Limb (tissue), 2 donors: ENCODE data around the gene CCDC88B.

ENCODE experiments used
- DNase-seq, 2 donors: peaks; one replicate each; pipeline ENCODE4 v3.0.0-alpha.2; 2016; ENCODE audit errors: extremely low spot score in 2 of 2

Gene CCDC88B

DNA sequence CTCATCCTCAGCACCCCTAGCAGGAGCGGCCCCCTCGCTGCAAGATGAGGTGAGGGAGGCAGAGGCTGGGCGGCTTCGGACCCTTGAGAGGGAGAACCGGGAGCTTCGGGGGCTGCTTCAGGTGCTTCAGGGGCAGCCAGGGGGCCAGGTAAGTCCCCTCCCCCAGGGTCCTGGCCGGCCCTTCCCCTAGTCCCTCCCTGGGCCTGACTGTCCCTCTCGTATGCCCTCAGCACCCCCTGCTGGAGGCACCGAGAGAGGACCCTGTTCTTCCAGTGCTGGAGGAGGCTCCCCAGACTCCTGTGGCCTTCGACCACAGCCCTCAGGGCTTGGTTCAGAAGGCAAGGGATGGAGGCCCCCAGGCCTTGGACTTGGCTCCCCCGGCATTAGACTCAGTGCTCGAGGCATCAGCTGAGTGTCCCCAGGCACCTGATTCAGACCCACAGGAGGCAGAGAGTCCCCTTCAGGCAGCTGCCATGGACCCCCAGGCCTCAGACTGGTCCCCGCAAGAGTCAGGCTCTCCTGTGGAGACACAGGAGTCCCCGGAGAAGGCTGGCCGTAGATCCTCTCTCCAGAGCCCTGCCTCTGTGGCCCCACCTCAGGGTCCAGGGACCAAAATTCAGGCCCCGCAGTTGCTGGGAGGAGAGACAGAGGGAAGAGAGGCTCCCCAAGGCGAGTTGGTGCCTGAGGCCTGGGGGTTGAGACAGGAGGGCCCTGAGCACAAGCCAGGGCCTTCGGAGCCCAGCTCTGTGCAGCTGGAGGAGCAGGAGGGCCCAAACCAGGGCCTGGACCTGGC lies 4.0 kb downstream of the CCDC88B start:
- no peak for DNase-seq

DNA sequence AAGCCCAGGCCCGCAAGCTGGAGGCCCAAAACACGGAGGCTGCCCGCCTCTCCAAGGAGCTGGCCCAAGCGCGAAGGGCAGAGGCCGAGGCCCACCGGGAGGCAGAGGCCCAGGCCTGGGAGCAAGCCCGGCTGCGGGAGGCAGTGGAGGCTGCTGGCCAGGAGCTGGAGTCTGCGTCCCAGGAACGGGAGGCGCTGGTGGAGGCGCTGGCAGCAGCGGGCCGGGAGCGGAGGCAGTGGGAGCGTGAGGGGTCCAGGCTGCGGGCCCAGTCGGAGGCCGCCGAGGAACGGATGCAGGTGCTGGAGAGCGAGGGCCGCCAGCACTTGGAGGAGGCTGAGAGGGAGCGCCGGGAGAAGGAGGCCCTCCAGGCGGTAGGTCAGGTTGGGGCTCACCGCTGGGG lies 4.8 kb downstream of the CCDC88B start:
- no peak for DNase-seq

DNA sequence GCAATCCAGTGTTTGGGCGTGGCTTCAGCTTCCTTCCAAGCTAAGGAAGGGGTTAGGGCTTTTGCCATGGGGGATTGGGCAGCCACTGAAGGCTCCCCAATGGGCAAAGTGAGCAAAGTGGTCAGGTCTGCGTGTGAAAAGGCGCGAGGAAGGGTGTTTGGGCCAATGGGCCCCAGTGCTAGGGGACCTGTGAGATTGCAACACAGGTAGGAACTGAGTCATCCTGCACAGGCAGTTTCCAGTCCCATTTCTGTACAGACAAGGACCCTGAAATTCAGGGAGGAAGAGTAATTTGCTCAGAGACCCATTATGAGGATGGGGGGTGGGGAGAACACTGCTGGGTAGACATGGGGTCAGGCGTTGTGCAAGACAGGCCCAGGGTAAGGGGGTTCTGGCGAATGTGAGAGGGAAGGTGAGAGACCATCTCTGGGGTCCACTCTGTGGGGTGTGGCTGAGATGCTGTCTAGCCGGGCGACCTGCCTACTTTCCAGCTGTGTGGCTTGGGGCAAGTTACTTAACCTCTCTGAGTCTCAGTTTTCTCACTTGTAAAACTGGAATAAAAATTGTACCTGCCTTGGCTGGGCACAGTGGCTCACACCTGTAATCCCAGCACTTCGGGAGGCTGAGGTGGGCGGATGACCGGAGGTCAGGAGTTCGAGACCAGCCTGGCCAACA lies 7.3 kb downstream of the CCDC88B start:
- no peak for DNase-seq

DNA sequence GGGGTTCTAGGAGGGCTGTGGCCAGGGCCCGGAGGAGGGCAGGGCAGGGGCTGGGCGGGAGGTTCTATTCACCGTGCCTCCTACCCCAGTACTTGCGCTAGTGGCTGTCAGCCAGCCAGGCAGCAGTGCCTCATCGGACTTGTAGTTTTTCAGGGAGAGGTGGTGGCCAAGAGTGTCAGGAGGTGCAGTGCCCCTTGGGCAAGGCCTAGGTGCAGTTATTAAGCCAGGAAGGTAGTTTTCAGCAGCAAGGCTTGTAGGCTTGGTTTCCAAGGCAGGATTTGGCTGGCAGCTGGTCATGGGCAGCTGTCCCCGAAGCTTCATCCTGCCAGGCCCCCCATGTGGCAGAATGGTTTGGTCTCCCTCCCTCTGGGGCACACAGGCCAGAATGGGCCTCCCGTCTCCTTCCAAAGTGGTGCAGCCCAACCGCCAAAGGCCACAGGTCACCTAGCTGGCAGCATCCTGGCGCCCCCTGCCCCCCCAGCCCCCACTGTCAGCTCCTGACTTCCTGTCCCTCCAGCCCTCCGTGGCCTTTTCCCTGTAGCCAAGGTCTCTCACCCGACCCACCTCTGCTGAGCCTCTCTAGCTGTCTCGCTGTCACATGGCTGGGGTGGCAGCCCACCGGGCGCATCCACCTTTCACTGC lies 8.5 kb downstream of the CCDC88B start:
- peak in 1 of 2 donors; percentile 39 for DNase-seq

DNA sequence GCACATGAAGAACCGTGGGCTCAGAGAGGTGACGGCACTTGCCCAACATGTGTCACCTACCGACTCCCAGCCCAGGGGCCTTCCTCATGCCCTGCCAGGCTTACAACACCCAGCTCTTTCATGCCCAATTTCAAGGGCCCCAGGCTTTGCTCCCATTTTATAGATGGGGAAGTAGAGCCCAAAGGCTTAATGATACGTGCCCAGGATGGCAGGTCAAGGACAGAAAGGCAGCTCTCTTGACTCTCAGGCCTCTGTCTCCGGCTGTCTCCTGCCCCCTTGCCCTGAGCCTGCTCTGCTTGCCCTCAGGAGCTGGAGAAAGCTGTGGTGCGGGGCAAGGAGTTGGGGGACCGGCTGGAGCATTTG lies 9.0 kb downstream of the CCDC88B start:
- DNase-seq, result no peak

DNA sequence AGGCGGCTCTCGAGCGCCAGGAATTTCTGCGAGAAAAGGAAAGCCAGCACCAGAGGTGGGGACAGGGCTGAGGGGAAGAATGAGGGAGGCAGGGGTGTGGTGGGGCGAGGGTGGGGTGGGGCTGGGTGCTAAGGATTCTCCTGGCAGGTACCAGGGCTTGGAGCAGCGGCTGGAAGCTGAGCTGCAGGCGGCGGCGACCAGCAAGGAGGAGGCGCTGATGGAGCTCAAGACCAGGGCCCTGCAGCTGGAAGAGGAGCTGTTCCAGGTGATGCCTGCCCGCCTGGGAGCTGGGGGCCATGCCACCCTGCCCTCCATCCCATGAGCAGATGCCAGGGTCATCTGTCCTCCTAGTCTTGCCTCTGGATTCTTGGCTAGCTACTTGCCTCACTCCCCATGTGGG lies 9.4 kb downstream of the CCDC88B start:
- DNase-seq, result no peak

DNA sequence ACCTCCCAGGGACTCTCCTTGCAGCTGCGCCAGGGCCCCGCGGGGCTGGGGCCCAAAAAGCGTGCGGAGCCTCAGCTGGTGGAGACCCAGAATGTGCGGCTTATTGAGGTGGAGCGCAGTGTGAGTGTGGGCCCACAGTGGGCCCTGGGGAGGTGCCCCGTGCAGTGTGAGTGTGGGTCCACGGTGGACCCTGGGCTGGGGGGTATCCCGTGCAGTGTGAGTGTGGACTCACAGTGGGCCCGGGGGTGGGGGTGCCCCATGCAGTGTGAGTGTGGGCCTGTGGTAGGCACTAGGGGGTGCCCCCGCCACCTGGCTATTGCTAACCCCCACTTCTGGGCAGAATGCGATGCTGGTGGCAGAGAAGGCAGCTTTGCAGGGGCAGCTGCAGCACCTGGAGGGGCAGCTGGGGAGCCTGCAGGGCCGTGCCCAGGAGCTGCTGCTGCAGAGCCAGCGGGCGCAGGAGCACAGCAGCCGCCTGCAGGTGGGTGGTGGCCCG lies 11.2 kb downstream of the CCDC88B start:
- DNase-seq, result no peak

DNA sequence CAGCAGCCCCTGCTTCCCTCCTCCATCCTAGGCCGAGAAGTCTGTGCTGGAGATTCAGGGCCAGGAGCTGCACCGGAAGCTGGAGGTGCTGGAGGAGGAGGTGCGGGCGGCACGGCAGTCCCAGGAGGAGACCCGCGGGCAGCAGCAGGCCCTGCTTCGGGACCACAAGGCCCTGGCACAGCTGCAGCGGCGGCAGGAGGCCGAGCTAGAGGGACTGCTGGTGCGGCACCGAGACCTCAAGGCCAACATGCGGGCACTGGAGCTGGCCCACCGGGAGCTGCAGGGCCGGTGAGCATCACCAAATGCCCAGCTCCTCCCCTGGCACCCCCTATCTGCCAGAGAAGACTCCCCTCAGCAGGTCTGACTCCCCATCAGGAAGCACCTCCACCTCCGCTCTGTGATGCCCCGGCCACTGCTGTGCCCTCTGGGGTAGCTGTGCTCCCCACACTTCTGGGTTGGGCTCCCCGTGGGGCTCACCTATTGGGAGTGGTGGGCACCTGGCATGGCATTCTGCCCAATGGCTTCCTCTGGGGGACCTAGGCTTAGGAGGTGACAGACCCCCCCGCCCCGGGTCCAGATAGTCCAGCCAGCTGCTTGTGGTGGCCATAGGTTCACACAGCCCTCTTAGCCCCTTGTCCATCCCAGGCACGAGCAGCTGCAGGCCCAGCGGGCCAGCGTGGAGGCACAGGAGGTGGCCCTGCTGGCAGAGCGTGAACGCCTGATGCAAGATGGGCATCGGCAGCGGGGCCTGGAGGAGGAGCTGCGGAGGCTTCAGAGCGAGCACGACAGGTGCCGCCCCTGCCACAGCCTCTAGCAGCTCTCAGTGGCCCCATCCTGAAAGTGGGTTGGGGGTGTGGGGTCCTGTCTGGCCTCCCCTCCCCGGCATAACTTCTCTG lies 12.3 kb downstream of the CCDC88B start:
- DNase-seq, result peak in 1 of 2 donors; percentile 29

DNA sequence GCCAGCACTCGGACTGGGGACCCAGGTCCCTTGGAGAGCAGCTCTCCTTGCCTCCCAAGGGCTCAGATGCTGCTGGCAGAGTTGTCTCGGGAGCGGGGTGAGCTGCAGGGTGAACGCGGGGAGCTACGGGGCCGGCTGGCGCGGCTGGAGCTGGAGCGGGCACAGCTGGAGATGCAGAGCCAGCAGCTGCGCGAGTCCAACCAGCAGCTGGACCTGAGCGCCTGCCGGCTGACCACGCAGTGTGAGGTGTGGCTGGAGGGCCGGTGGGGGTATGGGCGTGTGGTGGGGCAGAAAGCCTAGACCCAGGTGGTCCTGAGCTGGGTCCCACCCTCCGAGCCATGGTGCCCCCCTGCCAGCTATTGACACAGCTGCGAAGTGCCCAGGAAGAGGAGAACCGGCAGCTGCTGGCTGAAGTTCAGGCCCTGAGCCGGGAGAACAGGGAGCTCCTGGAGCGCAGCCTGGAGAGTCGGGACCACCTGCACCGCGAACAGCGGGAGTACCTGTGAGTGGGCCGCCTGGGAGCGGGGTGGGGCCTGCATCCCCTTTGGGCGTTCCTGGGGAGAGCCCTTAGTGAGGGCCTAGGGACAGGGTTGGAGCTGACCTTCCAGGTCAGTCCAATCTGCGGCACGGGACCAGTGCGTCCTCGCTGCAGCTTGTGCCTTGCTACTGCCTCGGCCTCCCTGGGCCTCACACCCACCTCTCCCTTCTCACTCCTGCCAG lies 13.2 kb downstream of the CCDC88B start:
- peak in 1 of 2 donors; percentile 43 for DNase-seq

DNA sequence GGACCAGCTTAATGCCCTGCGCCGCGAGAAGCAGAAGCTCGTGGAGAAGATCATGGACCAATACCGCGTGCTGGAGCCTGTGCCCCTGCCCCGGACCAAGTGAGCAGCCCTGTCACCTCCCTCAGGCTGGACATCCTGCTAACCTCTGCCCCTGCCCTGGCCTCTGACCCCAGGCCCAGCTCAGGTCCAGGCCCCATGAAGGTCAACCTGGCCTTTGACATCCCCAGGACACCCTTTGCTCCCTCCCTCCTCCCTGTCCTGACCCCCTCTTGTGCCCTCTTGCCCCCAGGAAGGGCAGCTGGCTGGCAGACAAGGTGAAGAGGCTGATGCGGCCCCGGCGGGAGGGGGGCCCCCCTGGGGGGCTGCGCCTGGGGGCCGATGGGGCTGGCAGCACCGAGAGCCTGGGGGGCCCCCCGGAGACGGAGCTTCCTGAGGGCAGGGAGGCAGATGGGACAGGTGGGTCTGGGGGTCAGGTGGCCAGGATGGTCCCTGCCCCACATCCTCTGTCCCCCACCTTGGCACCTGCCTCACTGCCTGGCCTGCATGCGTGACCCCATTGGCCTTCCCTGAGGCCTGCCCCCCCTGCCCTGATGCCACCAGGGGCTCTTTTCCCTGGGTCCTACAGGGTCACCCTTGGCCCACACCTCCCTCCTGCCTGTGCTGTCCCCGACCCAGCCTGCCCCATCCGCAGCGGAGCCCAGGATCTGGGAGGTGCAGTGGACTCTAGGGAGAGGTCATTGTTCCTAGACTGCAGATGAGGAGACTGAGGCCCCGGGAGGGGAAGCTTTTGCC lies 13.9 kb downstream of the CCDC88B start:
- DNase-seq, result peak in 1 of 2 donors; percentile 33

DNA sequence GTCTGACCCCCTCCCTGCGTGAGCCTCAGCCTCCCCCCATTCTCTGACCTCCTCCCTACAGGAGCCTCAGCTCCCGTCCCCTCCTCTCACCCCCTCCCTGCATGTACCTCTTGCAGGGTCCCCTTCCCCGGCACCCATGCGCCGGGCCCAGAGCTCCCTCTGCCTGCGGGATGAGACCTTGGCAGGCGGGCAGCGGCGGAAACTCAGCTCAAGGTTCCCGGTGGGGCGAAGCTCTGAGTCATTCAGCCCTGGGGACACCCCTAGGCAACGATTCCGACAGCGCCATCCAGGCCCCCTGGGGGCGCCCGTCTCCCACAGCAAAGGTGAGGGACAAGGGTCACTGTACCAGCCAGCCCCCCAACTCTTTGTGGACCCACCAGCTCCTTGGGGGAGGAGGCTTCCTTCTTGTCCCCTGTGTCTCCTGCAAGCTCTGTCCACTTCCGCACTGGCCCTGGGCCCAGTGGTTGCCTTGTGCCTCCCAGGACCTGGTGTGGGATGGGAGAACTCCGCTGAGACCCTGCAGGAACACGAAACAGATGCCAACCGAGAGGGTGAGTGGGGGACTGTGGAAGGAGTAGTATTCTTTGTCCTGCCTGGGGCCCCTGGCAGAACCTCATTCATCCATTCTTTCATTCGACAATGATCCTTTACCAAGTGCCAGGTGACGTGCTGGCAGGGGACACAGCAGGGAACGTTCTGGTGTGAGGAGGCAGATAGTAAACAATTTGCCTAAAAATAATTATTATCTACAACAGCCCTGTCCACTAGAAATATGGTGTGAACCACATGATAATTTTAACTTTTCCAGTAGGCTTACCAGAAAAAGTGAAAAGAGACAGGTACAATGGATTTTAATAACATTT lies 15.3 kb downstream of the CCDC88B start:
- DNase-seq, result peak in 1 of 2 donors; percentile 71

DNA sequence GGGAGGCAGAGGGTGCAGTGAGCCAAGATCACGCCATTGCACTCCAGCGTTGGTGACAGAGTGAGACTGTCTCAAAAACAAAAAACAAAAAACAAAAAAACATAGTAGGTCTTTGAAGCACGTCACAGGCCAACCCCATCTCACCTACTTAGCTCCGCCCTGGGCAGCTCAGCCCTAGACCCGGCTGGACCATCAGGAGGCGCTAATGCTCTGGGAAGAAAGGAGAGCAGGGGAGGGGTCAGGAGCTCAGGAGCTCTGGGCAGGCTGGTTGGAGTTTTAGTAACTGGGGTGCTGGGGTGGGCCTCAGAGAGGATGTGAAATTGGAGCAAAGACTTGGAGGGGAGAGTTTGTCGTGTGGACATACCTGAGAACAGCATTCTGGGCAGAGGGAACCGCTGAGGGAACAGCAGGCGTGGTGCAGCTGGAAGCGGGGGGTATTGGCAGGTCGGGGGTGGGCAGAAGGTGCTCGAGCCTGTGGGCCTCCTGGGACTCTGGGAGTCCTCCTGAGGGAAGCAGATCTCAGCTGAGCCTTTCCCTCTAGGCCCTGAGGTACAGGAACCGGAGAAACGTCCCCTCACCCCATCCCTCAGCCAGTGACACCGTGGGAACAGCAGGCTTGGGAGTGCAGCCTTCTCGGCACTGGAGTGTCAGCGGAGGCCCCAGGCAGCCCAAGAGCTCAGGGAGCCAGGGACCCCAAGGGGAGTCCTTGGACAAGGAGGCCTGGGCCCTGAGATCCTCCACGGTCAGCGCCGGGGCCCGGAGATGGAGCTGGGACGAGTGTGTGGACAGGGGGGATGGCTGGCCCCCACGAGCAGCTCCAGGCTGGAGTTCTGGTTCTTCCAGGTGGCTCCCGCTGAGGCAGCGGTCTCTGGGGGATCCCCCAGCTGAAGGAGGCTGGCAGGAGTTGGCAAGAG lies 16.8 kb downstream of the CCDC88B start:
- peak in 1 of 2 donors; percentile 62 for DNase-seq

DNA sequence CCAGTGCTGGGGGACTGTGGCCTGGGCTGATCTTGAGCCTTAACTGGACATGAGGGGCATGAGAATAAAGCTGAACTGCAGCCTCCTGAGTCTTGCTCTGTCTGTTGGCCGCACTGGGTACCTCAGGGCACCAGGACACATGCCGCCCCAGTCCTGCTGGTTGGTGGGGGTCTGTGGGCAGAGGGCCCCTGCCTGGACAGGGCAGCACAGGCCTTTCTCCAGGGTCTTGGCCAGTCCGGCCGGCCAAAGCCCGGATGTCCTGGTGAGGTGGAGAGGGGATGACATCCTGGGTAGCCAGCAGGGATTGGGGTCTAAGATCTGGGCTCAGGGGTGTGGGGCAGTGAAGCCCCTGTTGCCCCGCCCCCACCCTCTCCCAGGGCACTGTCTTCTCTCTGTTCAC lies 17.4 kb downstream of the CCDC88B start:
- no peak for DNase-seq

DNA sequence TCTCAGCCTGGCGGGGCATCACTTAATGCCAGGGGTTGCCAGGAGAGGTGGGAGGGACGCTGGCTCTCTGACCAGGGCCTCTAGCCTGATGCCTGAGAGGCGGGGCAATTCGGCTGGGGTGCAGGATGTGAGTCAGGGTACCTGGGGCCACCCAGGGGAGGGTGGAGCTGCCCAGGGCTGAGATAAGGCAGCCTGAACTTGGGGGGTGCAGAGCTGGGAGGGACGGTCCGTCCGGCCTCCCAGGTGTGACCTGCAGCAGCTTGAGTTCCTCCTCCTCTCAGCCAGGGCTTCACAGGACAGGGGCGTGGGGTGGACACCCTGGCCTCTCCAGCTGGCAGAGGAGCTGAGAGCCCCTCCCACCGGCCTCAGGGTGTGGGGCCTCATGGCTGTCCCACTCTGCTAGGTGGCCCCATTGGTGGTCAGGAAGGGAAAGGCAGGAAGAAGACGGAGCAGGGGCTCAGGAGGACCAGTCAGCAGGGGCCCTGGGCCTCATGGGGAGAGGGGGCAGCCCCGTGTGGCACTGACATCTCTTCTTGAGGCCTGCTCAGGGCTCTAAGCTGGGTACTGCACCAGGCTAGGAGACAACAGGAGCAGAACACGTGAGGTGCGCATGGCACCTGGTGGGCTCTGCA lies 18.0 kb downstream of the CCDC88B start:
- DNase-seq, result no peak

DNA sequence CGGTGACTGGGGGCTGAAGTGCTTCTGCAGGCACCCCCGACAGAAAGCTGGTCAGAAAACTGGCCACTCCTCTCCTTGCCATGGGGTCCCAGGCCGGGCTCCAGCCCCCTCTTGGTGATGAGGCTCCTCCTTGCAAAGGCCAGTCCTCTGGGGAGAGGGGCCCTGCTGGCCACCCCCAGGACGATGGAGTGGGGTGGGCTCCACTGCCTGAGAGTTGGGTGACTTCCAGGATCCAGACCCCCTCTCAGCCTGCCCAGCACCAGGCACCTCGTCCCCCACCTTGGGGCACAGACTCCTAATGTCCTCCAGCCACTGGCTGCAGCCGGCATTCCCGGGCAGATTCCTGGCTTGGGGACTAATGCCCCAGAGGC lies 18.5 kb downstream of the CCDC88B start:
- DNase-seq, result no peak

DNA sequence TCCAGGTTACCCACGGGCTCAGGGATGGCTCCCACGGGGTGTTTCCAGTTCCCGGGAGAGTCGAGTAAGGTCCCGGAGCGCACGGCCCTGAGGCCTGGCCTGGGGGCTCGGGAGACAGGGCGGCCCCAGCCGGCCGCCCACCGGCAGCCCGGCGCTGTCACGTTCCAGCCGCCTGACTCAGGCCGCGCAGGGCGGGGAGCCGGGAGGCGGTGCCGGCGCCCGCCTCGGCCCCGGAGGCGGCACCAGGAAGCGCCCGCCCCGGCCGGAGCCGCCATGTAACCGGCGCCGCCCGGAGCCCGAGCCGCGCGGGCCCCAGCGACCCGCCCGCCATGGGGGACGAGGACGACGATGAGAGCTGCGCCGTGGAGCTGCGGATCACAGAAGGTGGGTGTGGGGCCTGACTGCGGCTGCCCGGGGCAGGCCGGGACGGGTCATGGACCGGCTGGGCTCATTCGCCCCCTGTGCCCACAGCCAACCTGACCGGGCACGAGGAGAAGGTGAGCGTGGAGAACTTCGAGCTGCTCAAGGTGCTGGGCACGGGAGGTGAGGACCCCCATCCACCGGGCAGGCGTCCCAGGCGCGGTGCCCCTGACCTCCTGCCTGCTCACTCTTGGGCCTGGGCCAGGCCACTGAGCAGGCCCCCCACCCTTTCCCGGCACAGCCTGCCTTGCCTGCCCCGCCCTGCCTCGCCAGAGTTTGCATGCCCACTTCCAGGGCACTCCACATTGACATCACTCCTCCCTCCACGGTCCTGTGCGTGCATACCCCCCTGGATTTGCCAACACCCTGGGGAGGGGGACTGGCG lies 19.1 kb downstream of the CCDC88B start, which contains the start of gene RPS6KA4:
Gene RPS6KA4, plus strand, starts transcription at position 256 of the 805 bp plus-strand sequence. Its CDS starts 74 bp downstream, at position 330.
- DNase-seq, result peak in 1 of 2 donors; percentile 76
